GM10266 (cell line): ENCODE data around the gene ZBTB7C.

Experiments
- DNase-seq: peaks from one replicate; pipeline ENCODE4 v3.0.0; 2012; ENCODE audit errors: extremely low spot score
- TF ChIP-seq, protein P1 (sequence below): IDR thresholded peaks from 2 replicates; pipeline ENCODE4 v1.5.1; 2012; ENCODE audit warnings: mild to moderate bottlenecking, low read depth; ENCODE audit not compliant: control insufficient read depth, insufficient read depth; ENCODE audit errors: missing control alignments

Gene ZBTB7C

DNA sequence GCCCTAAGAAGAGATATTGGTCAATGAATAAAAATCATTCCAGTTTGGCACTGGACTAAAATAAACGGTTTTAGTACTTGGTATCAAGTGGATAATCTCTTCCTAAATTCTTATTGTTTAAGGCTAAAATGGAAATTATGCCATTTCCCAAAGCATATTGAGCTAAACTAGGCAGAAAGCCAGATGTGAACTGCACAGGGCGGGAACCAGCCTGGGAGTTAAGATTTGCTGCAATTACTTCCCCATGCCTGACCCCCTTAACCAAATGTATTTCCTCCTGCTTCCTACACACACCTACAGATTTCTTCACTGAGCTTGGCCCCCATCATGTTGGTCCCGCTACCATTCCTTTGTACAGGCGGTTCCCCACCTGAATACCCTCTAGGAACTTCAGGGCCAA lies 12.2 kb downstream of the ZBTB7C start:
- no peak for DNase-seq

GRCh38 chr18:48396561-48396960 lies 12.6 kb downstream of the ZBTB7C start:
- TF ChIP-seq, protein P1, sequence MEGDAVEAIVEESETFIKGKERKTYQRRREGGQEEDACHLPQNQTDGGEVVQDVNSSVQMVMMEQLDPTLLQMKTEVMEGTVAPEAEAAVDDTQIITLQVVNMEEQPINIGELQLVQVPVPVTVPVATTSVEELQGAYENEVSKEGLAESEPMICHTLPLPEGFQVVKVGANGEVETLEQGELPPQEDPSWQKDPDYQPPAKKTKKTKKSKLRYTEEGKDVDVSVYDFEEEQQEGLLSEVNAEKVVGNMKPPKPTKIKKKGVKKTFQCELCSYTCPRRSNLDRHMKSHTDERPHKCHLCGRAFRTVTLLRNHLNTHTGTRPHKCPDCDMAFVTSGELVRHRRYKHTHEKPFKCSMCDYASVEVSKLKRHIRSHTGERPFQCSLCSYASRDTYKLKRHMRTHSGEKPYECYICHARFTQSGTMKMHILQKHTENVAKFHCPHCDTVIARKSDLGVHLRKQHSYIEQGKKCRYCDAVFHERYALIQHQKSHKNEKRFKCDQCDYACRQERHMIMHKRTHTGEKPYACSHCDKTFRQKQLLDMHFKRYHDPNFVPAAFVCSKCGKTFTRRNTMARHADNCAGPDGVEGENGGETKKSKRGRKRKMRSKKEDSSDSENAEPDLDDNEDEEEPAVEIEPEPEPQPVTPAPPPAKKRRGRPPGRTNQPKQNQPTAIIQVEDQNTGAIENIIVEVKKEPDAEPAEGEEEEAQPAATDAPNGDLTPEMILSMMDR, result no peak
- no peak for DNase-seq

More for the DNA sequence above, 12.2 kb downstream of the ZBTB7C start:
- TF ChIP-seq, protein P1, result no peak

DNA sequence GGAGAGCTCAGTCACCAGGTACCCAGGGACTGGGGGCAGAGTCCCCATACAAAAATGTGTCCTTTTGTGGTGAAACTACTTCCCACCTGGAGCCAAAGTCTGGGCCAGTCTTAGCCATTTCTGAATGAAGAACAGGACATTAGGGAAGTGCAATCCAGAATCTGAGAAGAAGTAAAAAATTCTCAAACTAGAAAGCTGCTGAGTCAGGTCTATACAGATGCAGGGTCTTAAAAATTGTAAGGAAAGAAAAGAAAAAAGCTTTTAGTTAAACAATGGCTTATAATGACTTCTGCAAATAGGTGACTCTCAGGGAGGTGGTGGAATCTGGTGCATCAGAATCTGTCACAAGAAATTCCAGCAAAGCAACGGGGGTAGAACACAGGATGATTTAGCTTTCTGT lies 13.5 kb downstream of the ZBTB7C start:
- DNase-seq, result no peak
- TF ChIP-seq, protein P1, result no peak

DNA sequence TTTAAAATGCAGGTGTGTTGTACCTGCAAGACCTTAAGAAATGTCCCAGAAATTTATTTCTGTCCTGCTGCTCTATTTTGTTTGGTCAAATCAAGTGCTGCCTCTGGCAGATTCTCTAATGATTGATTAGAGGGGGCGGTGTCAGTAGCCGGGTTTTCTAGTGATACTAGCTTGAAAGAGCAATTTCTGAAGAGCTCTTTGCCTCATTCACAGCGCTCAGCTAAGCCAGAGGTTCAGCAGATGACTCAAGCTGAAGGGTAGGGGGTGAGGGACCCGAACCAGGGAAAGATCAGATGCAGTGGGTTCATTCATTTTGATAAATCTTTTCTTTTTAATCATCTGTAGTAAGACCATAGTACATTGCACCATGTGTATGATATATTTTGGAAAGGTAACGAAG lies 15.0 kb downstream of the ZBTB7C start:
- TF ChIP-seq, protein P1, result no peak
- no peak for DNase-seq

- TF ChIP-seq, protein P1, result no peak
- DNase-seq, result no peak
Measured at GRCh38 chr18:48393776-48394175, 15.4 kb downstream of the ZBTB7C start.

- DNase-seq, result no peak
- TF ChIP-seq, protein P1, result no peak
Measured at GRCh38 chr18:48393170-48393569, 16.0 kb downstream of the ZBTB7C start.

- DNase-seq, result no peak
- TF ChIP-seq, protein P1, result no peak
Measured at GRCh38 chr18:48392268-48392667, 16.9 kb downstream of the ZBTB7C start.
